ENCODE measurements around the gene PEAK3. TPM values are rescaled to one million over a fixed set of nuclear protein-coding genes. Genes with fewer than 3 reads are reported as not detected.
A peak's percentile ranks its signal among the peaks of the same experiment; 100 is the strongest.

PEAK3 gene
- total and polyA plus RNA-seq, 10 of the 15 experiments (the other 5 are each of a cell fraction or from before 2014, with no cell fraction given) = 0.03 to 0.10 (median 0.05) TPM; not detected in 7

DNA sequence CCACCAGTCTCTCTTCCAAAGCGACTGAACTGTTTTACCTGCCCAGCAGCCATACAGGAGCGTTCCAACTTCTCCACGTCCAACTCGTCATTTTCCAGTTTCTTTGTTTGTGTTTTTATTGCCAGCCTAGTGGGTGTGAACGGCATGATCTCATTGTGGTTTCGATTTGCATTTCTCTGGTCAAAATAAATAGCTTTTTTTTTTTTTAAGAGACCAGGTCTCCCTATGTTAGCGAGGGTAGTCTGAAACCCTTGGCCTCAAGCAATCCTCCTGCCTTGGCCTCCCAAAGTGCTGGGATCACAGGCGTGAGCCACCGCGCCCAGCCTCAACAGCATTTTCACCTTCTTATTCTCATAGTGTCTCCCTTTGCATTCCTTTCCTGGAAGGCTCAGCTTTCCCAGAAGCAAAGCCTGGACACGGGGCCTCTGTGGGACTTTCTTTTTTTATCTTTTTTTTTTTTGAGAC, 21.6 kb downstream of the PEAK3 start (continued):
- no peak for TF ChIP-seq TCF12 (IDR thresholded peaks at IDR 0.05; ENCODE audit: low read depth, low read length)
- TF ChIP-seq POLR2A (IDR thresholded peaks at IDR 0.05; ENCODE audit: low read depth, low read length) = no peak
- TF ChIP-seq RUNX3 (IDR thresholded peaks at IDR 0.05; ENCODE audit: low read length) = peak; percentile 96
- peak; percentile 63; the same call in 1 of the 2 replicates for TF ChIP-seq CBFB (IDR thresholded peaks at IDR 0.05; ENCODE audit: low read depth)
- TF ChIP-seq, protein P1, sequence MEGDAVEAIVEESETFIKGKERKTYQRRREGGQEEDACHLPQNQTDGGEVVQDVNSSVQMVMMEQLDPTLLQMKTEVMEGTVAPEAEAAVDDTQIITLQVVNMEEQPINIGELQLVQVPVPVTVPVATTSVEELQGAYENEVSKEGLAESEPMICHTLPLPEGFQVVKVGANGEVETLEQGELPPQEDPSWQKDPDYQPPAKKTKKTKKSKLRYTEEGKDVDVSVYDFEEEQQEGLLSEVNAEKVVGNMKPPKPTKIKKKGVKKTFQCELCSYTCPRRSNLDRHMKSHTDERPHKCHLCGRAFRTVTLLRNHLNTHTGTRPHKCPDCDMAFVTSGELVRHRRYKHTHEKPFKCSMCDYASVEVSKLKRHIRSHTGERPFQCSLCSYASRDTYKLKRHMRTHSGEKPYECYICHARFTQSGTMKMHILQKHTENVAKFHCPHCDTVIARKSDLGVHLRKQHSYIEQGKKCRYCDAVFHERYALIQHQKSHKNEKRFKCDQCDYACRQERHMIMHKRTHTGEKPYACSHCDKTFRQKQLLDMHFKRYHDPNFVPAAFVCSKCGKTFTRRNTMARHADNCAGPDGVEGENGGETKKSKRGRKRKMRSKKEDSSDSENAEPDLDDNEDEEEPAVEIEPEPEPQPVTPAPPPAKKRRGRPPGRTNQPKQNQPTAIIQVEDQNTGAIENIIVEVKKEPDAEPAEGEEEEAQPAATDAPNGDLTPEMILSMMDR (IDR thresholded peaks at IDR 0.05 in 2 of 3, conservative IDR thresholded peaks at IDR 0.05 in 1 of 3; ENCODE audit: control insufficient read depth in 2 of 3, extremely low read depth in 1 of 3, insufficient read depth in 1 of 3, low read depth in 3 of 3, low read length in 3 of 3) = no peak
- no peak for TF ChIP-seq NRF1 (conservative IDR thresholded peaks at IDR 0.05; ENCODE audit: low read depth, low read length)
- peak; percentile 88 for TF ChIP-seq ZNF384 (IDR thresholded peaks at IDR 0.05; ENCODE audit: borderline replicate concordance, low read depth, low read length)
- TF ChIP-seq NBN (IDR thresholded peaks at IDR 0.05) = no peak
- no peak for TF ChIP-seq TAF1 (IDR thresholded peaks at IDR 0.05; ENCODE audit: borderline replicate concordance, low read depth, low read length)
- TF ChIP-seq, protein P2, sequence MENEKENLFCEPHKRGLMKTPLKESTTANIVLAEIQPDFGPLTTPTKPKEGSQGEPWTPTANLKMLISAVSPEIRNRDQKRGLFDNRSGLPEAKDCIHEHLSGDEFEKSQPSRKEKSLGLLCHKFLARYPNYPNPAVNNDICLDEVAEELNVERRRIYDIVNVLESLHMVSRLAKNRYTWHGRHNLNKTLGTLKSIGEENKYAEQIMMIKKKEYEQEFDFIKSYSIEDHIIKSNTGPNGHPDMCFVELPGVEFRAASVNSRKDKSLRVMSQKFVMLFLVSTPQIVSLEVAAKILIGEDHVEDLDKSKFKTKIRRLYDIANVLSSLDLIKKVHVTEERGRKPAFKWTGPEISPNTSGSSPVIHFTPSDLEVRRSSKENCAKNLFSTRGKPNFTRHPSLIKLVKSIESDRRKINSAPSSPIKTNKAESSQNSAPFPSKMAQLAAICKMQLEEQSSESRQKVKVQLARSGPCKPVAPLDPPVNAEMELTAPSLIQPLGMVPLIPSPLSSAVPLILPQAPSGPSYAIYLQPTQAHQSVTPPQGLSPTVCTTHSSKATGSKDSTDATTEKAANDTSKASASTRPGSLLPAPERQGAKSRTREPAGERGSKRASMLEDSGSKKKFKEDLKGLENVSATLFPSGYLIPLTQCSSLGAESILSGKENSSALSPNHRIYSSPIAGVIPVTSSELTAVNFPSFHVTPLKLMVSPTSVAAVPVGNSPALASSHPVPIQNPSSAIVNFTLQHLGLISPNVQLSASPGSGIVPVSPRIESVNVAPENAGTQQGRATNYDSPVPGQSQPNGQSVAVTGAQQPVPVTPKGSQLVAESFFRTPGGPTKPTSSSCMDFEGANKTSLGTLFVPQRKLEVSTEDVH (IDR thresholded peaks at IDR 0.05; ENCODE audit: low read depth, partially characterized antibody) = no peak
- TF ChIP-seq NFIC (IDR thresholded peaks at IDR 0.05; ENCODE audit: low read depth, low read length) = peak; percentile 31; the same call in 1 of the 2 replicates
- TF ChIP-seq NR2F1 (conservative IDR thresholded peaks at IDR 0.05) = no peak
- TF ChIP-seq ZNF217 (IDR thresholded peaks at IDR 0.05) = no peak
- TF ChIP-seq IKZF1 (conservative IDR thresholded peaks at IDR 0.05) = peak; percentile 74
- TF ChIP-seq ZSCAN29 (IDR thresholded peaks at IDR 0.05) = no peak
- peak; percentile 96 for TF ChIP-seq ATF7 (IDR thresholded peaks at IDR 0.05; ENCODE audit: low read depth)
- no peak for TF ChIP-seq CBX3 (IDR thresholded peaks at IDR 0.05; ENCODE audit: borderline replicate concordance, low read depth)
- no peak for TF ChIP-seq WRNIP1 (IDR thresholded peaks at IDR 0.05; ENCODE audit: borderline replicate concordance, low read depth, low read length)
- TF ChIP-seq RELA (IDR thresholded peaks at IDR 0.05; ENCODE audit: borderline replicate concordance, partially characterized antibody) = no peak
- TF ChIP-seq TARDBP (IDR thresholded peaks at IDR 0.05; ENCODE audit: borderline replicate concordance) = no peak
- no peak for TF ChIP-seq HCFC1 (IDR thresholded peaks at IDR 0.05; ENCODE audit: low read length)
- TF ChIP-seq EED (IDR thresholded peaks at IDR 0.05; ENCODE audit: low read depth) = peak; percentile 59
- TF ChIP-seq, protein P3, sequence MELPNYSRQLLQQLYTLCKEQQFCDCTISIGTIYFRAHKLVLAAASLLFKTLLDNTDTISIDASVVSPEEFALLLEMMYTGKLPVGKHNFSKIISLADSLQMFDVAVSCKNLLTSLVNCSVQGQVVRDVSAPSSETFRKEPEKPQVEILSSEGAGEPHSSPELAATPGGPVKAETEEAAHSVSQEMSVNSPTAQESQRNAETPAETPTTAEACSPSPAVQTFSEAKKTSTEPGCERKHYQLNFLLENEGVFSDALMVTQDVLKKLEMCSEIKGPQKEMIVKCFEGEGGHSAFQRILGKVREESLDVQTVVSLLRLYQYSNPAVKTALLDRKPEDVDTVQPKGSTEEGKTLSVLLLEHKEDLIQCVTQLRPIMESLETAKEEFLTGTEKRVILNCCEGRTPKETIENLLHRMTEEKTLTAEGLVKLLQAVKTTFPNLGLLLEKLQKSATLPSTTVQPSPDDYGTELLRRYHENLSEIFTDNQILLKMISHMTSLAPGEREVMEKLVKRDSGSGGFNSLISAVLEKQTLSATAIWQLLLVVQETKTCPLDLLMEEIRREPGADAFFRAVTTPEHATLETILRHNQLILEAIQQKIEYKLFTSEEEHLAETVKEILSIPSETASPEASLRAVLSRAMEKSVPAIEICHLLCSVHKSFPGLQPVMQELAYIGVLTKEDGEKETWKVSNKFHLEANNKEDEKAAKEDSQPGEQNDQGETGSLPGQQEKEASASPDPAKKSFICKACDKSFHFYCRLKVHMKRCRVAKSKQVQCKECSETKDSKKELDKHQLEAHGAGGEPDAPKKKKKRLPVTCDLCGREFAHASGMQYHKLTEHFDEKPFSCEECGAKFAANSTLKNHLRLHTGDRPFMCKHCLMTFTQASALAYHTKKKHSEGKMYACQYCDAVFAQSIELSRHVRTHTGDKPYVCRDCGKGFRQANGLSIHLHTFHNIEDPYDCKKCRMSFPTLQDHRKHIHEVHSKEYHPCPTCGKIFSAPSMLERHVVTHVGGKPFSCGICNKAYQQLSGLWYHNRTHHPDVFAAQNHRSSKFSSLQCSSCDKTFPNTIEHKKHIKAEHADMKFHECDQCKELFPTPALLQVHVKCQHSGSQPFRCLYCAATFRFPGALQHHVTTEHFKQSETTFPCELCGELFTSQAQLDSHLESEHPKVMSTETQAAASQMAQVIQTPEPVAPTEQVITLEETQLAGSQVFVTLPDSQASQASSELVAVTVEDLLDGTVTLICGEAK (IDR thresholded peaks at IDR 0.05; ENCODE audit: borderline replicate concordance) = no peak
- TF ChIP-seq, protein P4, sequence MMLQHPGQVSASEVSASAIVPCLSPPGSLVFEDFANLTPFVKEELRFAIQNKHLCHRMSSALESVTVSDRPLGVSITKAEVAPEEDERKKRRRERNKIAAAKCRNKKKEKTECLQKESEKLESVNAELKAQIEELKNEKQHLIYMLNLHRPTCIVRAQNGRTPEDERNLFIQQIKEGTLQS (IDR thresholded peaks at IDR 0.05; ENCODE audit: borderline replicate concordance, extremely low read depth, low read depth, low read length) = no peak
